ENCODE measurements around the gene ARHGAP9. TPM values are rescaled to one million over a fixed set of nuclear protein-coding genes. Genes with fewer than 3 reads are reported as not detected.

Gene ARHGAP9
- total and polyA plus RNA-seq, 12 donors: 0.83 to 17.7 (median 3.8) TPM

DNA sequence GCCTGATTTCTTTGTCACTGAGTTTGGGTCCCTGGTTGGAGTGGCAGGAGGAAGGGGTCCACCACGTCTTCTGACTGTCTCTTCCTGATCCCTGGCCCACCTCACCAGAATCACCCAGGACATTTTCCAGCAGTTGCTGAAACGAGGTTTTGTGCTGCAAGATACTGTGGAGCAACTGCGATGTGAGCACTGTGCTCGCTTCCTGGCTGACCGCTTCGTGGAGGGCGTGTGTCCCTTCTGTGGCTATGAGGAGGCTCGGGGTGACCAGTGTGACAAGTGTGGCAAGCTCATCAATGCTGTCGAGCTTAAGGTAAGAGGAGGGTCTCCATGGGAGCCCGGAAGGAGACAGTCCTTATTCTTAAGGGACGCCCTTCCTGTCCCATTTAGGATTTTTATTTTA, 20.5 kb upstream of the ARHGAP9 start:
- peaks cover 4 to 100% (median 71%) of the 10 kb centered on the region in 9 donors for H3K36me3 ChIP-seq
- DNase-seq (no peak), ATAC-seq (no peak)
- no peak overlapping the region for H3K27ac ChIP-seq
- H3K4me3 ChIP-seq: no peak overlapping the region
- WGBS, 2 donors: 96% methylated on average over 11 of the region's 11 CpGs
- TF ChIP-seq, protein P1, sequence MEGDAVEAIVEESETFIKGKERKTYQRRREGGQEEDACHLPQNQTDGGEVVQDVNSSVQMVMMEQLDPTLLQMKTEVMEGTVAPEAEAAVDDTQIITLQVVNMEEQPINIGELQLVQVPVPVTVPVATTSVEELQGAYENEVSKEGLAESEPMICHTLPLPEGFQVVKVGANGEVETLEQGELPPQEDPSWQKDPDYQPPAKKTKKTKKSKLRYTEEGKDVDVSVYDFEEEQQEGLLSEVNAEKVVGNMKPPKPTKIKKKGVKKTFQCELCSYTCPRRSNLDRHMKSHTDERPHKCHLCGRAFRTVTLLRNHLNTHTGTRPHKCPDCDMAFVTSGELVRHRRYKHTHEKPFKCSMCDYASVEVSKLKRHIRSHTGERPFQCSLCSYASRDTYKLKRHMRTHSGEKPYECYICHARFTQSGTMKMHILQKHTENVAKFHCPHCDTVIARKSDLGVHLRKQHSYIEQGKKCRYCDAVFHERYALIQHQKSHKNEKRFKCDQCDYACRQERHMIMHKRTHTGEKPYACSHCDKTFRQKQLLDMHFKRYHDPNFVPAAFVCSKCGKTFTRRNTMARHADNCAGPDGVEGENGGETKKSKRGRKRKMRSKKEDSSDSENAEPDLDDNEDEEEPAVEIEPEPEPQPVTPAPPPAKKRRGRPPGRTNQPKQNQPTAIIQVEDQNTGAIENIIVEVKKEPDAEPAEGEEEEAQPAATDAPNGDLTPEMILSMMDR (IDR thresholded peaks at IDR 0.05): no peak
- no peaks in the 10 kb centered on the region for H3K27me3 ChIP-seq
- no peaks in the 10 kb centered on the region for H3K9me3 ChIP-seq
- no peaks in the 10 kb centered on the region for H3K4me1 ChIP-seq
- intact Hi-C loops (cut with DNase I): no loop called here

DNA sequence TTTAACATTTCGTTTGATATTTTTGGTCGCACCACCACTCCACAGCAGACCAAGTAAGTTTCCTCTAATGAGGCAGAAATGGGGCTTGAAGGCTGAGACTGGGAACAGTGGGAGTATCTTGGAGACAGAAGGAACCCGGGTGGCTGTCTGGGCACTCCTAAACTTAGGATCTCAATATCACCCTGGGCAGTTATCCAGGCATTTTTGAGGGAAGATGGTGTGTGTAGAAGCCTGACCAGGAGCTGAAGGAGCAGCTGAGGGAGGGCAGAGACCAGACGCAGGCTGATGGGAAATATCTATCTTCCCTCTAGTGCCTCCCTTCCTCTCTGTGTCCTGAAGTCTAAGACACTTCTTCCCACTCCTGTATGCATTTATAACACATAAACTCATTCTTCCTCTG, 18.9 kb upstream of the ARHGAP9 start:
- DNase-seq: no peak
- H3K9me3 ChIP-seq: no peaks in the 10 kb centered on the region
- ATAC-seq: no peak
- peaks cover 4 to 95% (median 55%) of the 10 kb centered on the region in 9 donors for H3K36me3 ChIP-seq
- no peaks in the 10 kb centered on the region for H3K27me3 ChIP-seq
- whole genome bisulfite sequencing, 2 donors: 93 to 95% methylated on average over 4 of the region's 4 CpGs
- H3K4me1 ChIP-seq: no peaks in the 10 kb centered on the region
- no peak overlapping the region for H3K4me3 ChIP-seq
- TF ChIP-seq, protein P1 (IDR thresholded peaks at IDR 0.05): no peak
- H3K27ac ChIP-seq: no peak overlapping the region
- intact Hi-C loops (cut with DNase I): no loop called here

DNA sequence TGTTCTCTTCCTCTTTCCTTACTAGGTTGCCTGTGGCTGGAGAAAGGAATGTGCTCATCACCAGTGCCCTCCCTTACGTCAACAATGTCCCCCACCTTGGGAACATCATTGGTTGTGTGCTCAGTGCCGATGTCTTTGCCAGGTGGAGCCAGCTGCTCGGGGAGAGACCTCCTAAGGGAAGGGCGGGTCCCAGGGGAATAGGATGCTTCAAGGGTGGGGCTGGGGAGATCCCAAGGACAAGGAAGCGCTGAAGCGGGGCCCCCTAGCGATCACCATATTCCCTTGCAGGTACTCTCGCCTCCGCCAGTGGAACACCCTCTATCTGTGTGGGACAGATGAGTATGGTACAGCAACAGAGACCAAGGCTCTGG, 18.5 kb upstream of the ARHGAP9 start:
- WGBS, 2 donors: 84 to 86% methylated on average over 9 of the region's 9 CpGs
- no peak overlapping the region for H3K4me3 ChIP-seq
- ATAC-seq (no peak), DNase-seq (no peak)
- H3K36me3 ChIP-seq: peaks cover 4 to 91% (median 50%) of the 10 kb centered on the region in 9 donors
- H3K27ac ChIP-seq: no peak overlapping the region
- intact Hi-C loops (cut with DNase I): no loop called here
- H3K9me3 ChIP-seq: no peaks in the 10 kb centered on the region
- no peaks in the 10 kb centered on the region for H3K27me3 ChIP-seq
- TF ChIP-seq, protein P1 (IDR thresholded peaks at IDR 0.05): no peak
- H3K4me1 ChIP-seq: no peaks in the 10 kb centered on the region

DNA sequence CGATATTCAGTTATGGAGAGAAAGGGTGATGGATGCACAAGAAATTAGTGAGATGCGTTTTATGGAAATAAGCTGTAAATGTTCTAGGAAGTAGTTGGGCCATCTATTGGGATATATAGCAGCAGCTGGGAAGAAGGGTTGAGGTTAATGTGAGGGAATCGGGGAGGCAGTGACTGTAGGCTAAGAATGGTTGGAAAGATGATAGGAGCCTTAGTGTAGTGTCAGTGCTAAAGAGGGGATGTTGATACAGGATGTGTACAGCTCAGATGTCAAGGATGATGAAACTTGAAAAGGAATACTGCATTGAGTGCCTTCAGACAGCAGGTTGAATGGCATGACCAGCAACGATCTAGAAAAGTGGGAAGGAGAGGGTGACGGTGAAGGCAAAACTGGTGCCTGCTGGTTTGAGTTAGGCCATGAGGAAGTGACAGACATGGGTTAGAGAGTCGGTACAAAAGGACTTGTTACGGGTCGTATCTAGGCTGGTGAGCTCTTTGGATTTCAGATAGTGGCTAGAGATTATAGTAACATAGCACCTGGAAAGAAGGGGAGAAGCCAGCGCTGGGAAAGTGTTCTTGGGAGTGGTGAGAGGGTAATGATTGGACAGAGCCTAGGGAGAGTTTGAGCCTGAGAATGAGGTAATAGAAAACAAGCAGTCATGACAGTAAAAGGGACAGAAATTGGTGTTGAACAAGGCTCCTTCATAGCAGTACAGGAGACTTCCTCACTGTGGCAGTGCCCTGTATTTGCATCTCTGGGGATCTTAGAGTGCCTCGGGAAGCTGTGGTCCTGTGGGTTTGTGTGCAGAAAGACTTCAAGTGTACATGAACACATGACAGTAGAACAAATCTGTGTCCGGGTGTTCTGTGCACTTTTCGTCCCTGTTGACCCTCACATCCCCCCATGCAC, 17.8 kb upstream of the ARHGAP9 start:
- no peak for ATAC-seq
- intact Hi-C loops (cut with DNase I): no loop called here
- TF ChIP-seq, protein P1 (IDR thresholded peaks at IDR 0.05): no peak
- H3K27me3 ChIP-seq: no peaks in the 10 kb centered on the region
- no peak overlapping the region for H3K27ac ChIP-seq
- DNase-seq: no peak
- 92 to 96% methylated on average over 12 of the region's 12 CpGs for WGBS, 2 donors
- no peak overlapping the region for H3K4me3 ChIP-seq
- no peaks in the 10 kb centered on the region for H3K9me3 ChIP-seq
- H3K4me1 ChIP-seq: no peaks in the 10 kb centered on the region
- peaks cover 4 to 89% (median 45%) of the 10 kb centered on the region in 9 donors for H3K36me3 ChIP-seq
